ENCODE data around the gene SLC36A4.
"Not testable (repeated sequence)": the region's sequence is repeated elsewhere in the genome, so short reads cannot be mapped to it uniquely, and the experiment has no call there.

Gene SLC36A4

GRCh38 chr11:93212094-93212493 is 14.3 kb upstream of the SLC36A4 start:
- Mint-ChIP-seq H3K4me3 (no peak overlapping the region), H3K27me3 (ENCODE audit: low read depth) (peaks cover 6% of the 10 kb centered on the region), H3K4me1 (ENCODE audit: low read depth) (no peaks in the 10 kb centered on the region), H3K36me3 (ENCODE audit: low read depth) (no peaks in the 10 kb centered on the region), H3K9me3 (peaks cover 4% of the 10 kb centered on the region), H3K27ac (no peak overlapping the region)

GRCh38 chr11:93209466-93209865 is 11.7 kb upstream of the SLC36A4 start:
- H3K4me3 Mint-ChIP-seq = no peak overlapping the region
- H3K9me3 Mint-ChIP-seq = peaks cover 4% of the 10 kb centered on the region
- no peaks in the 10 kb centered on the region for H3K4me1 Mint-ChIP-seq (ENCODE audit: low read depth)
- H3K27me3 Mint-ChIP-seq (ENCODE audit: low read depth) = peaks cover 11% of the 10 kb centered on the region
- no peaks in the 10 kb centered on the region for H3K36me3 Mint-ChIP-seq (ENCODE audit: low read depth)
- H3K27ac Mint-ChIP-seq = no peak overlapping the region

GRCh38 chr11:93208663-93209270 is 11.0 kb upstream of the SLC36A4 start:
- Mint-ChIP-seq H3K27ac (no peak overlapping the region), H3K27me3 (ENCODE audit: low read depth) (peaks cover 15% of the 10 kb centered on the region), H3K4me1 (ENCODE audit: low read depth) (no peaks in the 10 kb centered on the region), H3K36me3 (ENCODE audit: low read depth) (no peaks in the 10 kb centered on the region), H3K4me3 (no peak overlapping the region), H3K9me3 (peaks cover 4% of the 10 kb centered on the region)

- Mint-ChIP-seq H3K4me1 (ENCODE audit: low read depth) (peaks cover 9% of the 10 kb centered on the region), H3K27ac (no peak overlapping the region), H3K27me3 (ENCODE audit: low read depth) (peaks cover 21% of the 10 kb centered on the region), H3K4me3 (no peak overlapping the region), H3K36me3 (ENCODE audit: low read depth) (peaks cover 1% of the 10 kb centered on the region), H3K9me3 (no peaks in the 10 kb centered on the region)
Observed at GRCh38 chr11:93199616-93200015, 1.8 kb upstream of the SLC36A4 start.

GRCh38 chr11:93198215-93198845 is 539 bp upstream of the SLC36A4 start:
- Mint-ChIP-seq H3K4me3 (peak overlapping the region; percentile 92), H3K9me3 (no peaks in the 10 kb centered on the region), H3K27ac (peak overlapping the region; percentile 77), H3K4me1 (ENCODE audit: low read depth) (peaks cover 10% of the 10 kb centered on the region), H3K36me3 (ENCODE audit: low read depth) (peaks cover 2% of the 10 kb centered on the region), H3K27me3 (ENCODE audit: low read depth) (peaks cover 17% of the 10 kb centered on the region)

GRCh38 chr11:93196816-93197379 is 893 bp downstream of the SLC36A4 start:
- peaks cover 11% of the 10 kb centered on the region for H3K27me3 Mint-ChIP-seq (ENCODE audit: low read depth)
- peak overlapping the region; percentile 92 for H3K4me3 Mint-ChIP-seq
- peak overlapping the region; percentile 95 for H3K27ac Mint-ChIP-seq
- H3K4me1 Mint-ChIP-seq (ENCODE audit: low read depth) = peaks cover 12% of the 10 kb centered on the region
- peaks cover 4% of the 10 kb centered on the region for H3K36me3 Mint-ChIP-seq (ENCODE audit: low read depth)
- H3K9me3 Mint-ChIP-seq = no peaks in the 10 kb centered on the region

- Mint-ChIP-seq H3K4me3 (no peak overlapping the region), H3K4me1 (ENCODE audit: low read depth) (peaks cover 12% of the 10 kb centered on the region), H3K27ac (no peak overlapping the region), H3K27me3 (ENCODE audit: low read depth) (no peaks in the 10 kb centered on the region), H3K9me3 (no peaks in the 10 kb centered on the region), H3K36me3 (ENCODE audit: low read depth) (peaks cover 4% of the 10 kb centered on the region)
Observed at GRCh38 chr11:93194673-93195291, 3.0 kb downstream of the SLC36A4 start.

- Mint-ChIP-seq H3K4me1 (ENCODE audit: low read depth) (peaks cover 12% of the 10 kb centered on the region), H3K27me3 (ENCODE audit: low read depth) (no peaks in the 10 kb centered on the region), H3K36me3 (ENCODE audit: low read depth) (peaks cover 4% of the 10 kb centered on the region), H3K9me3 (no peaks in the 10 kb centered on the region), H3K4me3 (no peak overlapping the region), H3K27ac (no peak overlapping the region)
Observed at GRCh38 chr11:93193731-93194130, 4.1 kb downstream of the SLC36A4 start.

GRCh38 chr11:93192163-93192562 is 5.6 kb downstream of the SLC36A4 start:
- Mint-ChIP-seq H3K4me1 (ENCODE audit: low read depth) (peaks cover 10% of the 10 kb centered on the region), H3K9me3 (peaks cover 15% of the 10 kb centered on the region), H3K27ac (no peak overlapping the region), H3K27me3 (ENCODE audit: low read depth) (no peaks in the 10 kb centered on the region), H3K36me3 (ENCODE audit: low read depth) (peaks cover 6% of the 10 kb centered on the region), H3K4me3 (no peak overlapping the region)

- H3K27ac Mint-ChIP-seq = no peak overlapping the region
- H3K27me3 Mint-ChIP-seq (ENCODE audit: low read depth) = no peaks in the 10 kb centered on the region
- H3K4me1 Mint-ChIP-seq (ENCODE audit: low read depth) = peaks cover 2% of the 10 kb centered on the region
- H3K36me3 Mint-ChIP-seq (ENCODE audit: low read depth) = peaks cover 4% of the 10 kb centered on the region
- H3K4me3 Mint-ChIP-seq = no peak overlapping the region
- H3K9me3 Mint-ChIP-seq = peaks cover 17% of the 10 kb centered on the region
Observed at GRCh38 chr11:93189462-93189861, 8.3 kb downstream of the SLC36A4 start.

GRCh38 chr11:93188726-93189125 is 9.1 kb downstream of the SLC36A4 start:
- Mint-ChIP-seq H3K27me3 (ENCODE audit: low read depth) (no peaks in the 10 kb centered on the region), H3K4me1 (ENCODE audit: low read depth) (peaks cover 2% of the 10 kb centered on the region), H3K9me3 (peaks cover 17% of the 10 kb centered on the region), H3K36me3 (ENCODE audit: low read depth) (peaks cover 4% of the 10 kb centered on the region), H3K4me3 (no peak overlapping the region), H3K27ac (no peak overlapping the region)

- peaks cover 17% of the 10 kb centered on the region for H3K9me3 Mint-ChIP-seq
- H3K27me3 Mint-ChIP-seq (ENCODE audit: low read depth) = no peaks in the 10 kb centered on the region
- no peak overlapping the region for H3K4me3 Mint-ChIP-seq
- peaks cover 4% of the 10 kb centered on the region for H3K36me3 Mint-ChIP-seq (ENCODE audit: low read depth)
- no peak overlapping the region for H3K27ac Mint-ChIP-seq
- H3K4me1 Mint-ChIP-seq (ENCODE audit: low read depth) = peaks cover 2% of the 10 kb centered on the region
Observed at GRCh38 chr11:93187290-93187689, 10.5 kb downstream of the SLC36A4 start.

- H3K36me3 Mint-ChIP-seq (ENCODE audit: low read depth) = peaks cover 34% of the 10 kb centered on the region
- not testable (repeated sequence) for H3K4me3 Mint-ChIP-seq; H3K27ac Mint-ChIP-seq; H3K4me1 Mint-ChIP-seq (ENCODE audit: low read depth); H3K27me3 Mint-ChIP-seq (ENCODE audit: low read depth)
- peaks cover 21% of the 10 kb centered on the region for H3K9me3 Mint-ChIP-seq
Observed at GRCh38 chr11:93177891-93178290, 19.9 kb downstream of the SLC36A4 start.

- Mint-ChIP-seq H3K4me1 (ENCODE audit: low read depth) (peaks cover 8% of the 10 kb centered on the region), H3K4me3 (no peak overlapping the region), H3K27ac (no peak overlapping the region), H3K27me3 (ENCODE audit: low read depth) (no peaks in the 10 kb centered on the region), H3K36me3 (ENCODE audit: low read depth) (no peaks in the 10 kb centered on the region), H3K9me3 (no peaks in the 10 kb centered on the region)
Observed at GRCh38 chr11:93169950-93170561, 27.7 kb downstream of the SLC36A4 start.

All from T-helper 1 cell treated with Interleukin-12 subunit alpha and Interleukin-12 subunit beta and Interleukin-4 antibody, amounts not matched to agents 30 μg/mL and 1 μg/mL, for 36 hours (primary cell).